ENCODE data around the gene RBM20.
A peak's percentile ranks its signal among the peaks of the same experiment; 100 is the strongest.

RBM20 gene

GRCh38 chr10:110822712-110823311 is 178.7 kb downstream of the RBM20 start:
- H3K4me3 ChIP-seq (ENCODE audit: low read depth, low read length), result no peak overlapping the region
- DNase-seq (ENCODE audit: low read depth, low spot score), result no peak
- in situ Hi-C loops (cut with HindIII; ENCODE audit: low sequenced_read_pairs), result no loop called here
- TF ChIP-seq CTCF (IDR thresholded peaks at IDR 0.05; ENCODE audit: low read depth, low read length), result no peak

GRCh38 chr10:110824152-110824441 is 180.0 kb downstream of the RBM20 start:
- no peak for DNase-seq (ENCODE audit: low read depth, low spot score)
- no peak overlapping the region for H3K4me3 ChIP-seq (ENCODE audit: low read depth, low read length)
- in situ Hi-C loops (cut with HindIII; ENCODE audit: low sequenced_read_pairs), result no loop called here
- TF ChIP-seq CTCF (IDR thresholded peaks at IDR 0.05; ENCODE audit: low read depth, low read length), result no peak

GRCh38 chr10:110824660-110825059 is 180.5 kb downstream of the RBM20 start:
- no peak overlapping the region for H3K4me3 ChIP-seq (ENCODE audit: low read depth, low read length)
- DNase-seq (ENCODE audit: low read depth, low spot score), result no peak
- in situ Hi-C loops (cut with HindIII; ENCODE audit: low sequenced_read_pairs), result no loop called here
- no peak for TF ChIP-seq CTCF (IDR thresholded peaks at IDR 0.05; ENCODE audit: low read depth, low read length)

- no peak for DNase-seq (ENCODE audit: low read depth, low spot score)
- no peak overlapping the region for H3K4me3 ChIP-seq (ENCODE audit: low read depth, low read length)
- in situ Hi-C loops (cut with HindIII; ENCODE audit: low sequenced_read_pairs), result no loop called here
- TF ChIP-seq CTCF (IDR thresholded peaks at IDR 0.05; ENCODE audit: low read depth, low read length), result no peak
Observed at GRCh38 chr10:110825508-110825907, 181.4 kb downstream of the RBM20 start.

GRCh38 chr10:110827410-110827809 is 183.3 kb downstream of the RBM20 start:
- peak; percentile 45 for DNase-seq (ENCODE audit: low read depth, low spot score)
- no peak for TF ChIP-seq CTCF (IDR thresholded peaks at IDR 0.05; ENCODE audit: low read depth, low read length)
- no peak overlapping the region for H3K4me3 ChIP-seq (ENCODE audit: low read depth, low read length)
- in situ Hi-C loops (cut with HindIII; ENCODE audit: low sequenced_read_pairs), result no loop called here

GRCh38 chr10:110827875-110828274 is 183.7 kb downstream of the RBM20 start:
- in situ Hi-C loops (cut with HindIII; ENCODE audit: low sequenced_read_pairs), result no loop called here
- no peak for TF ChIP-seq CTCF (IDR thresholded peaks at IDR 0.05; ENCODE audit: low read depth, low read length)
- no peak for DNase-seq (ENCODE audit: low read depth, low spot score)
- no peak overlapping the region for H3K4me3 ChIP-seq (ENCODE audit: low read depth, low read length)

GRCh38 chr10:110828525-110828924 is 184.4 kb downstream of the RBM20 start:
- in situ Hi-C loops (cut with HindIII; ENCODE audit: low sequenced_read_pairs), result no loop called here
- no peak for TF ChIP-seq CTCF (IDR thresholded peaks at IDR 0.05; ENCODE audit: low read depth, low read length)
- no peak overlapping the region for H3K4me3 ChIP-seq (ENCODE audit: low read depth, low read length)
- no peak for DNase-seq (ENCODE audit: low read depth, low spot score)
